ENCODE results near the gene CNTN5. TPM values are rescaled to one million over a fixed set of nuclear protein-coding genes. Genes with fewer than 3 reads are reported as not detected.

Gene CNTN5
- total RNA-seq, 2 donors from 2014 or later: 0.23 to 0.33 TPM

- intact Hi-C loops (cut with DNase I): no loop called here
- no peak for DNase-seq (ENCODE audit: low spot score)
Observed at GRCh38 chr11:99937330-99937729, 916.6 kb downstream of the CNTN5 start.

GRCh38 chr11:99952816-99953215, 932.1 kb downstream of the CNTN5 start:
- intact Hi-C loops (cut with DNase I): no loop called here
- DNase-seq (ENCODE audit: low spot score): no peak

GRCh38 chr11:99960536-99960935, 939.8 kb downstream of the CNTN5 start:
- intact Hi-C loops (cut with DNase I): no loop called here

GRCh38 chr11:99968336-99968735, 947.6 kb downstream of the CNTN5 start:
- intact Hi-C loops (cut with DNase I): no loop called here
- DNase-seq (ENCODE audit: low spot score): no peak

More at GRCh38 chr11:99960536-99960935, 939.8 kb downstream of the CNTN5 start:
- DNase-seq (ENCODE audit: low spot score): no peak

GRCh38 chr11:99973993-99974392, 953.2 kb downstream of the CNTN5 start:
- intact Hi-C loops (cut with DNase I): no loop called here

GRCh38 chr11:99979042-99979441, 958.3 kb downstream of the CNTN5 start:
- no peak for DNase-seq (ENCODE audit: low spot score)
- intact Hi-C loops (cut with DNase I): no loop called here

More at GRCh38 chr11:99973993-99974392, 953.2 kb downstream of the CNTN5 start:
- no peak for DNase-seq (ENCODE audit: low spot score)

- no peak for DNase-seq (ENCODE audit: low spot score)
- intact Hi-C loops (cut with DNase I): no loop called here
Observed at GRCh38 chr11:99987821-99988470, 967.2 kb downstream of the CNTN5 start.

GRCh38 chr11:99988471-99988837, 967.7 kb downstream of the CNTN5 start:
- DNase-seq (ENCODE audit: low spot score): no peak
- intact Hi-C loops (cut with DNase I): no loop called here

GRCh38 chr11:100003985-100004384, 983.2 kb downstream of the CNTN5 start:
- intact Hi-C loops (cut with DNase I): no loop called here
- no peak for DNase-seq (ENCODE audit: low spot score)

GRCh38 chr11:100004541-100004940, 983.8 kb downstream of the CNTN5 start:
- DNase-seq (ENCODE audit: low spot score): no peak
- intact Hi-C loops (cut with DNase I): no loop called here

- no peak for DNase-seq (ENCODE audit: low spot score)
- intact Hi-C loops (cut with DNase I): no loop called here
Observed at GRCh38 chr11:100008417-100008816, 987.7 kb downstream of the CNTN5 start.

- no peak for DNase-seq (ENCODE audit: low spot score)
- intact Hi-C loops (cut with DNase I): no loop called here
Observed at GRCh38 chr11:100009728-100010127, 989.0 kb downstream of the CNTN5 start.

GRCh38 chr11:100010393-100010792, 989.6 kb downstream of the CNTN5 start:
- intact Hi-C loops (cut with DNase I): no loop called here
- no peak for DNase-seq (ENCODE audit: low spot score)

- intact Hi-C loops (cut with DNase I): no loop called here
- DNase-seq (ENCODE audit: low spot score): no peak
Observed at GRCh38 chr11:100011697-100012096, 990.9 kb downstream of the CNTN5 start.

GRCh38 chr11:100013011-100013410, 992.3 kb downstream of the CNTN5 start:
- intact Hi-C loops (cut with DNase I): no loop called here
- DNase-seq (ENCODE audit: low spot score): no peak

- intact Hi-C loops (cut with DNase I): no loop called here
- DNase-seq (ENCODE audit: low spot score): no peak
Observed at GRCh38 chr11:100031973-100032372, 1011.2 kb downstream of the CNTN5 start.

GRCh38 chr11:100061006-100061405, 1040.3 kb downstream of the CNTN5 start:
- no peak for DNase-seq (ENCODE audit: low spot score)
- intact Hi-C loops (cut with DNase I): no loop called here

GRCh38 chr11:100066399-100066798, 1045.7 kb downstream of the CNTN5 start:
- intact Hi-C loops (cut with DNase I): no loop called here

GRCh38 chr11:100068116-100068515, 1047.4 kb downstream of the CNTN5 start:
- intact Hi-C loops (cut with DNase I): no loop called here
- DNase-seq (ENCODE audit: low spot score): no peak

More at GRCh38 chr11:100066399-100066798, 1045.7 kb downstream of the CNTN5 start:
- no peak for DNase-seq (ENCODE audit: low spot score)

GRCh38 chr11:100072131-100072530, 1051.4 kb downstream of the CNTN5 start:
- no peak for DNase-seq (ENCODE audit: low spot score)
- intact Hi-C loops (cut with DNase I): no loop called here

- intact Hi-C loops (cut with DNase I): no loop called here
- DNase-seq (ENCODE audit: low spot score): no peak
Observed at GRCh38 chr11:100080381-100080780, 1059.6 kb downstream of the CNTN5 start.

GRCh38 chr11:100080821-100081220, 1060.1 kb downstream of the CNTN5 start:
- intact Hi-C loops (cut with DNase I): no loop called here
- no peak for DNase-seq (ENCODE audit: low spot score)
